HG03175 (cell line): ENCODE results near the gene AMACR.

Experiments used
- ATAC-seq: cut with Tn5 transposase; IDR thresholded peaks from one replicate; pipeline ENCODE4 v1.9.1; 2021; ENCODE audit warnings: mild to moderate bottlenecking, moderate library complexity; ENCODE audit not compliant: unreplicated experiment

The AMACR gene

GRCh38 chr5:34007621-34008600 lies at the start of gene AMACR:
TSS of gene AMACR (minus strand) at chr5:34008050. CDS start at chr5:34008019, 31 bp downstream.
- peak; percentile 93 for ATAC-seq

- ATAC-seq, result no peak
These were observed 49.7 kb upstream of the AMACR start for GRCh38 chr5:34057569-34057968.

GRCh38 chr5:34057118-34057517 lies 49.3 kb upstream of the AMACR start:
- no peak for ATAC-seq

DNA sequence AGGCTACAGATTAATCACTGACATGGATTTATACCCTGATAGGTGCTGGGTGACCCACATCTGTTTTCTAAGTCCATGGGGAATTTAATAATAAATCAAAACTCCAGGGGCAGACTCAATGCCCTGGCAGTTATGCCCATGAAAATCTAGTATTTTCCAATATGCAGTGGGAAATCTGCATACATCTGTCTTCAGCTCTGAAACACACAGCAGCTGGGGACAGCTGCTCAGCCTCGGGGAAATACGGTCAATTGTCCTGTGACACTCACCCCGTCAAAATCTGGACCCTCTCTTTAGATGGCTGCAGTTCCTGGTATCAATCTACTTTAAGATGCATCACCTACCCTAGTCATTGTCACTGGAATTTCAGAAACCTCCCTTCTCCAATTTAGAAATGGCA lies 47.8 kb upstream of the AMACR start:
- ATAC-seq, result no peak

DNA sequence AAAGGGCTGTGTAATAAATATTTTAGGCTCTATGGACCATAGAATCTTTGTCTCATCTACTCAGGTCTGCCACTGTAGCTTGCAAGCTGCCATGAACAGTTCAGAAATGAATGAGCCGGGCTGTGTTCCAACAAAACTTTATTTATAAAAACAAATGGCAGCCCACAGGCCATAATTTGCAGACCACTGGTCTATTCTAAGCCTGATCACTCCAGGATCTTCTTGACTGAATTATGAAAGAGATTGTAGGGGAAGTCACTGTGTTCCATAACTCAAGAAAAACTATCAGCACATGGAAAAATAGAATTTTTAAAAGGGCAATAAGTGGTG lies 46.5 kb upstream of the AMACR start:
- no peak for ATAC-seq

DNA sequence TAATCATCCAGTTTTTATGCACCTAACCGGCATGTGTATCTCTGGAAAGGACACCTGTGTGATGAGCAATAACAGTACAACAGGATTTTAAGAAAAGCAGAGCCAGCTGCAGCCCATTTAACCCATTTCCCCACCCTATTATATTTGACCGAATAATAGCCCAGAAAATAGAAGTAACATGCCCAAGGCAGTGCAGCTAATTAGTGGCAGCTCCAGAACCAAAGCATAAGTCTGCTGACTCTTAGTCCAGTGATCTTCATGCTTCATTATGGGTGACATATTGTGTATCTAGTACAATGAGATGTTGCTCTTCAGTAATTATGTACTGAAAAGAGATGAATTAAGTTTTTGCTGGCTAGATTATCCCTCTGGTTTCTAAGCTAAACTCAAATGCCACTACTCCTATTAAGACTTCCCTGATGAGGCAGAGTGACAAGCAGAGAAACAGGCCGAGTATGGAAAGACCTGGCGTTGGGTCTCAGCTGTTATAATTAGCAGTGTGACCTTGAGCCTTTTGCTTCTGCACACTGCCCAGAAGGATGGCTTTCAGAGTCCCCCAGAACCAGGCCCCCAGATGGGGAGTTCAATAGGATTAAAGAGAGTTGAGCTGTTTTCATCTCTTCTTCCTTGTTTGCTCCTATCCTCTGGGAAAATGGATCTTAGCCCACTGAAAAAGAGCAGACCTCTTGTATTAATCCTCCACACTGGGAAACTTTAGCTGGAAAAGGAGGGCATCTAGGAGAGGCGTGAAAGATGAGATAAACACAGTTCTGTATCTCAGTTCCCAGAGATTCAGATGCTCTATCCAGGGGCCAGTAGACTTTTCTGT lies 45.9 kb upstream of the AMACR start:
- ATAC-seq, result no peak

DNA sequence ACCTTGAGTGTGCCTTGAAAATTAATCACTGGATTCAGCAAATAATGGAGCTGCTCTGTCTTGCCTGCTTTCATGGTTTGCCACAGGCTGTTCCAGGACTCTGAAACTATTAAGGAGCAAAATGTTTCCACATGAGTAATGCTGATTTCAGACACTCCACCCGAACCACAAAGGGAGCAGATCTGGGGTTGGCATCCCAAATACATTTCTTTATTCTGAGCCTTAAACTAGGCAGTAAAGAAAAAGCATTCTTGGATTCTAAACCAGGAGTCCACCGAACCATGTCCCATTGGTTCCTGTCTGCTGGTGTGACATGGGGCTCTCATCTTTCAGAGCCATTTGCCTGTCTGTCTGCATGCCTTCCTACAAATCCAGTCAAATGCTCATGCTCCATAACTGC lies 45.3 kb upstream of the AMACR start:
- ATAC-seq, result no peak

- ATAC-seq, result no peak
These were observed 43.6 kb upstream of the AMACR start for GRCh38 chr5:34051374-34051980.

GRCh38 chr5:34047774-34048572 lies 40.1 kb upstream of the AMACR start:
- ATAC-seq, result no peak

GRCh38 chr5:34047143-34047542 lies 39.3 kb upstream of the AMACR start:
- no peak for ATAC-seq

DNA sequence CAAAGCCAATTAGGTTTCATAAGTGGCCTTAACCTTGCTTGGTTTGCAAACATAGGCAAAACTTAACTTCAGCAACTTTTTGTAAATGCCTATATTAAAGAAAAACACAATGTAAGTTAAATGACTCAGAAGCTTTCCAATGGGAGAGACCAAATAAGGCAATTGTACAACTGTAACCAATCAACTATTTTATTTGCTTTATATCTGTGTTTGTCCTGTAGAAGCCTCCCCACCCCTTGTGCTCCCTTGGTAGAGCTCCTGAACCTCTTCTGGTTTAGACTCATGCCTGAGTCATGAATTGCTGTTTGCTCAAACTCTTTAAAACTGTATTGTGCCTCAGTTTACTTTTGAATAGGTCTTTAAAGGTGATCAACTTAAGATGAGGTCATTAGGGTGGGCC lies 38.1 kb upstream of the AMACR start:
- no peak for ATAC-seq

DNA sequence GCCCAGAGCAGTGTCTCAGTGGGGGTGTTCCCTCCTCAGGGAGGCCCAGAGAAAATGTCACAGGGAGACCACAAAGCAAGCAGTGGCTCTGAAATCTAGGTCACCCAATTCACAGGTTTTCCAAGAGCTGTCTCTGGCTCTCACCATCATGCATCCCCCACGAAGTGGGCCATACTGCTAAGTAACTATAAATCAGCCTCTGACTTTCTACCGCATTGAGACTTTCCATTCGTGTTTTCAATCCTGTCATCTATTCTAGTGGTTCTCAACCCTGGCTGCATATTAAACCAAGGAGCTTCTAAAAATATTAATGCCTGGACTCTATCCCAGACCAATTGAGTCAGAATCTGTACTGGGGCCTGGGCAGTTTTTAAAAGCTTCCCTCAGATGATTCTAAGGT lies 37.2 kb upstream of the AMACR start:
- ATAC-seq, result no peak

- ATAC-seq, result no peak
These were observed 35.4 kb upstream of the AMACR start, which contains the start of gene C1QTNF3 for GRCh38 chr5:34043099-34043876. TSS of gene C1QTNF3 (minus strand) at chr5:34043213. CDS start at chr5:34043125, 88 bp downstream.

- peak; percentile 43 for ATAC-seq
These were observed 34.5 kb upstream of the AMACR start for GRCh38 chr5:34042321-34042720.

- peak; percentile 70 for ATAC-seq
These were observed 33.6 kb upstream of the AMACR start for GRCh38 chr5:34041247-34041972.

DNA sequence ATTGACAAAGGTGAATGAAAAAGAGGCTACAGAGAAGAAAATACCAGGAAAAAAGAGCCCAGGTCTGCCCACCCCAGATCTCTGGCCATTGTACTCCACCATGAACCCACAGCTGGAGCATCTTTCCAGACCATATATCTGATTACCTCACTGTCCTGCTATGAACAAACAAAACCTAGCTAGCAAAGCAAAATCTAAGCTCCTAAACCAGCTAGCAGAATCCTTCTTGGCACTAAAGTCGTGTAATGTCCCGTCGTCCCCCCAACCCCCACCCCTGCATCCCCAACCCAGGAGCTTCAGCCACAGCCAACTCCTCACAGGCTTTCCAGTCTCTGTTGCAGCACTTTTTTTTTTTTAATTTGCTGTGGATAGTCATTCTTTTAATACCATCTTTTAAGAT lies 32.6 kb upstream of the AMACR start:
- no peak for ATAC-seq

- ATAC-seq, result no peak
These were observed 31.7 kb upstream of the AMACR start for GRCh38 chr5:34039398-34040157.

DNA sequence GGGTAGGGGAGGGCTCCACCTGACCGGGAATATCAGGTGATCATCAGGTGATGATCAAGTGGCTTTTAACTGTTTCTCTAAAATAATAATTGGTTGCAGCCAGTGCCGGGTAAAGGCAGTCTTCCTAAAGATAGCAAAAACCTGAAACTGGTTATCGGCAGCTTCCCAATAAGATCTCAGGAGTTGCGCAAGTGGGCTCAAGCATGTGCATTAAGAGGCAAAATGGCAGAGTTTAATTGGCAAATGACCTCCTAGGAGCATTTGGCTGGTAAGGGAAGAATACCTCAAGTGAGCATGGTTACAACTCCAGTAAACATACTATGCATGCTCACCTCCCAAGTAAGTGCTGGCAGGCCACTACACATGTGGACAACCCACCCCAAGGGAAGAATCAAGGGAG lies 31.0 kb upstream of the AMACR start:
- ATAC-seq, result no peak
